HCT116 (cell line): Measurements from ENCODE around the gene OSBPL5. TPM values are rescaled to one million over a fixed set of nuclear protein-coding genes. Genes with fewer than 3 reads are reported as not detected.
"Not testable (repeated sequence)": the region's sequence is repeated elsewhere in the genome, so short reads cannot be mapped to it uniquely, and the experiment has no call there.

Experiments used
- ATAC-seq: fragments of 200-7000 bp; cut with Tn5 transposase; 2 replicates; pipeline ENCODE4 v1.9.1; 2020; ENCODE audit warnings: mild to moderate bottlenecking, moderate library complexity
- BruUV-seq: library from RNA; stranded (reverse); fragments of 400-500 nt; replicated peaks from 2 replicates; lab custom pipeline; 2021; lab: Mats Ljungman, UMichigan
- CTCF ChIA-PET: fragments of 300-600 bp; sonication (Branson Sonifier 250); formaldehyde crosslinking; loops from one replicate; lab custom pipeline; 2021; ENCODE audit warnings: antibody characterized with exemption; lab: Charles Lee
- POLR2A ChIA-PET: fragments of 300-600, 350-600 bp; sonication (Branson Sonifier 250); formaldehyde crosslinking; loops from one replicate; lab custom pipeline; 2021; ENCODE audit warnings: antibody characterized with exemption; lab: Charles Lee
- RAD21 ChIA-PET, 2 experiments: fragments of 300-600 bp; sonication (Branson Sonifier 250); formaldehyde crosslinking; loops; one replicate each; lab custom pipeline; 2023; ENCODE audit warnings: low total read pairs in 2 of 2; ENCODE audit not compliant: uncharacterized antibody in 2 of 2, unreplicated experiment in 2 of 2, low non-redundant PET in 1 of 2; lab: Charles Lee
- DNase-seq: peaks from one replicate; pipeline ENCODE4 v3.0.0-alpha.2; 2010; ENCODE audit warnings: low read depth, low spot score
- H2AFZ ChIP-seq: fragments of 200-600 bp; shearing (Covaris generic), sonication (generic); 2 replicates; pipeline ENCODE4 v1.6.1; 2017; ENCODE audit warnings: low read depth, mixed run types, mixed read lengths, antibody characterized with exemption, low read length; ENCODE audit not compliant: poor library complexity, severe bottlenecking
- H3K27ac ChIP-seq: 2 replicates; pipeline ENCODE4 v1.5.1; 2012; ENCODE audit warnings: low read depth, low read length
- H3K27me3 ChIP-seq: fragments of 200-600 bp; sonication (generic); 2 replicates; pipeline ENCODE4 v1.6.1; 2016; ENCODE audit warnings: mixed run types, low read length, mixed read lengths; ENCODE audit not compliant: insufficient read depth
- H3K36me3 ChIP-seq, 2 experiments: fragments of 200-500 bp in 1 of 2; fragments of 200-600 bp in 1 of 2; sonication (Bioruptor generic) in 1 of 2; sonication (generic) in 1 of 2; 2 replicates each; pipeline versions ENCODE4 v1.5.1 to v1.6.1; 2014 to 2016; ENCODE audit warnings: low read length in 2 of 2, inconsistent platforms in 1 of 2, mixed read lengths in 1 of 2, mixed run types in 1 of 2; ENCODE audit not compliant: insufficient read depth in 2 of 2, control insufficient read depth in 1 of 2
- H3K4me1 ChIP-seq, 2 experiments: fragments of 200-600 bp in 1 of 2; sonication (generic) in 1 of 2; 2 replicates each; pipeline versions ENCODE4 v1.5.1 to v1.6.1; 2012 to 2017; ENCODE audit warnings: low read length in 2 of 2, inconsistent platforms in 1 of 2, mild to moderate bottlenecking in 1 of 2, mixed read lengths in 1 of 2, mixed run types in 1 of 2, moderate library complexity in 1 of 2; ENCODE audit not compliant: insufficient read depth in 2 of 2, control insufficient read depth in 1 of 2
- H3K4me2 ChIP-seq: fragments of 200-600 bp; sonication (generic); 2 replicates; pipeline ENCODE4 v1.6.1; 2017; ENCODE audit warnings: mixed run types, low read length, mixed read lengths
- H3K4me3 ChIP-seq, 2 experiments: fragments of 200-600 bp in 1 of 2; sonication (generic) in 1 of 2; replicated peaks in 1 of 2; 2 replicates each; pipeline ENCODE4 v1.5.1; 2011 to 2016; ENCODE audit warnings: low read length in 2 of 2, control low read depth in 1 of 2, low read depth in 1 of 2, mild to moderate bottlenecking in 1 of 2, mixed read lengths in 1 of 2, mixed run types in 1 of 2
- H3K79me2 ChIP-seq: fragments of 200-600 bp; sonication (generic); 2 replicates; pipeline ENCODE4 v1.6.1; 2017; ENCODE audit warnings: mild to moderate bottlenecking, mixed run types, low read length, moderate library complexity, mixed read lengths; ENCODE audit not compliant: insufficient read depth
- H3K9ac ChIP-seq: fragments of 200-600 bp; sonication (generic); 2 replicates; pipeline ENCODE4 v1.6.1; 2016; ENCODE audit warnings: low read length, mixed read lengths
- H3K9me2 ChIP-seq: fragments of 200-600 bp; sonication (generic), shearing (Covaris generic); 2 replicates; pipeline ENCODE4 v1.6.1; 2017; ENCODE audit warnings: mixed run types, mild to moderate bottlenecking, moderate library complexity; ENCODE audit not compliant: insufficient read depth
- H3K9me3 ChIP-seq, 2 experiments: fragments of 200-500 bp in 1 of 2; fragments of 200-600 bp in 1 of 2; sonication (Bioruptor generic) in 1 of 2; sonication (generic) in 1 of 2; 2 replicates each; pipeline ENCODE4 v1.6.1; 2014 to 2017; ENCODE audit warnings: low read length in 2 of 2, mixed read lengths in 2 of 2, inconsistent platforms in 1 of 2, low read depth in 1 of 2, mild to moderate bottlenecking in 1 of 2, mixed run types in 1 of 2, moderate library complexity in 1 of 2; ENCODE audit not compliant: control insufficient read depth in 1 of 2, insufficient read depth in 1 of 2
- H4K20me1 ChIP-seq: fragments of 200-600 bp; sonication (generic), shearing (Covaris generic); 2 replicates; pipeline ENCODE4 v1.6.1; 2017; ENCODE audit warnings: mixed run types, mild to moderate bottlenecking, moderate library complexity; ENCODE audit not compliant: insufficient read depth
- CBX3 ChIP-seq: IDR thresholded peaks from 2 replicates; pipeline ENCODE4 v1.6.1; 2012; ENCODE audit warnings: low read depth
- ELF1 ChIP-seq: IDR thresholded peaks from 2 replicates; pipeline ENCODE4 v1.6.1; 2012; ENCODE audit warnings: low read depth, borderline replicate concordance
- EZH2phosphoT487 ChIP-seq: fragments of 200-600 bp; IDR thresholded peaks from 2 replicates; pipeline ENCODE4 v1.6.1; 2018; ENCODE audit warnings: antibody characterized with exemption, borderline replicate concordance
- FOSL1 ChIP-seq: IDR thresholded peaks from 2 replicates; pipeline ENCODE4 v1.6.1; 2012; ENCODE audit warnings: low read depth
- SP1 ChIP-seq: IDR thresholded peaks from 2 replicates; pipeline ENCODE4 v1.6.1; 2012; ENCODE audit warnings: low read depth
- TCF7L2 ChIP-seq: IDR thresholded peaks from 2 replicates; pipeline ENCODE4 v1.7.0; 2011; ENCODE audit warnings: borderline replicate concordance, inconsistent platforms; ENCODE audit not compliant: insufficient read depth, insufficient read length; ENCODE audit errors: extremely low read depth
- YY1 ChIP-seq: IDR thresholded peaks from 2 replicates; pipeline ENCODE4 v1.6.1; 2011; ENCODE audit warnings: low read length, low read depth, moderate library complexity, mild to moderate bottlenecking; ENCODE audit not compliant: insufficient replicate concordance; ENCODE audit errors: extremely low read depth
- ZFX ChIP-seq: fragments of 450-650 bp; IDR thresholded peaks from 2 replicates; pipeline ENCODE4 v1.6.1; 2017
- intact Hi-C: fragments of 100-400 bp; cut with micrococcal nuclease; formaldehyde crosslinking; loops from 2 replicates; pipeline ENCODE4 v1.10.0; 2022
- total RNA-seq: library from RNA; stranded (reverse); gene quantifications from one replicate; pipeline ENCODE4 v1.2.1, GENCODE V29; 2021; ENCODE audit not compliant: unreplicated experiment

Gene OSBPL5
- total RNA-seq, 1 experiment from 2014 or later = 44.2 TPM

- no peak for TF ChIP-seq ELF1
- TF ChIP-seq EZH2phosphoT487 = no peak
- no peak for TF ChIP-seq FOSL1
- no peak for TF ChIP-seq ZFX
- TF ChIP-seq SP1 = no peak
These were observed 45.8 kb downstream of the OSBPL5 start (continued) for GRCh38 chr11:3119141-3119821.

DNA sequence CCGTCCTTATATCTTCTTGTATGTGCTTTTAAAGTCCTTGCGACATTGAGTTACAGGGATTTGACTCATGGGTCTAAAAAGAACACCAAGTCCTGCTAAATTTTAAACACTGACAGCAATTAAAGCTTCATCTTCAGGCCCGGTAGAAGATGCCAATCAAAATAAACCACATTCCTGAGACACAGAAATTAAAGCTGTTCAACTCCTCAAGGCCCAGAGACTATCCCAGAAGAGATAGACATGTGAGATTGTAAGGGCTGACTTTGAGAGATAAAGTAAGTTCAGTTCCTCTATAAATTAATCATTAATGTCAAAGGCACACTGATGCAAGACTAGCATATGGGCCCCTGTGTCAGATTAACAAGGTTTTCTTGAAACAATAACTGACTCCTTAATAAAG is 49.8 kb downstream of the OSBPL5 start:
- CTCF ChIA-PET = no interaction called here
- no peak overlapping the region for H3K4me3 ChIP-seq
- H3K27me3 ChIP-seq = no peaks in the 10 kb centered on the region
- intact Hi-C loops = no loop called here
- no peaks in the 10 kb centered on the region for H3K9me2 ChIP-seq
- no peaks in the 10 kb centered on the region for H3K4me1 ChIP-seq
- no peak for ATAC-seq
- BruUV-seq = no TSS peak
- RAD21 ChIA-PET = no interaction called here
- POLR2A ChIA-PET = no interaction called here
- TF ChIP-seq ELF1 (no peak), TCF7L2 (no peak), CBX3 (no peak), FOSL1 (no peak), YY1 (no peak)
- TF ChIP-seq, all 23 proteins: peak for 0
- peaks cover 4 to 8% of the 10 kb centered on the region in 2 experiments; a peak in 2 of 4 replicates for H3K9me3 ChIP-seq
- no peak for DNase-seq
- peaks cover 0 to 21% of the 10 kb centered on the region in 2 experiments; a peak in 2 of 4 replicates for H3K36me3 ChIP-seq
- H3K4me2 ChIP-seq = no peak overlapping the region
- no peaks in the 10 kb centered on the region for H3K79me2 ChIP-seq
- H4K20me1 ChIP-seq = no peaks in the 10 kb centered on the region
- no peak overlapping the region for H3K9ac ChIP-seq
- H2AFZ ChIP-seq = no peak overlapping the region
- H3K27ac ChIP-seq = no peak overlapping the region

- BruUV-seq, ATAC-seq, CTCF ChIA-PET: not testable (repeated sequence)
These were observed 51.4 kb downstream of the OSBPL5 start for GRCh38 chr11:3113661-3114060.

More at GRCh38 chr11:3113661-3114060, 51.4 kb downstream of the OSBPL5 start:
- POLR2A ChIA-PET, H3K4me1 ChIP-seq, RAD21 ChIA-PET, H4K20me1 ChIP-seq, H3K79me2 ChIP-seq, H3K4me3 ChIP-seq, H3K9me2 ChIP-seq, H3K27ac ChIP-seq, intact Hi-C loops, H3K4me2 ChIP-seq, DNase-seq, H3K9ac ChIP-seq, H3K9me3 ChIP-seq, H3K27me3 ChIP-seq, H2AFZ ChIP-seq: not testable (repeated sequence)
- peaks cover 0 to 16% of the 10 kb centered on the region in 2 experiments; a peak in 2 of 4 replicates for H3K36me3 ChIP-seq
